GM12878 (cell line): ENCODE measurements around the gene CDH5. TPM values are rescaled to one million over a fixed set of nuclear protein-coding genes. Genes with fewer than 3 reads are reported as not detected.

Experiments used
- ATAC-seq: fragments of 200-7000 bp; cut with Tn5 transposase; 3 replicates; pipeline ENCODE4 v1.9.1; 2020; ENCODE audit warnings: mild to moderate bottlenecking, moderate library complexity
- BruUV-seq: library from RNA; stranded (reverse); fragments of 400-500 nt; replicated peaks from 2 replicates; lab custom pipeline; 2021; lab: Mats Ljungman, UMichigan
- CTCF ChIA-PET: fragments of 300-600 bp; sonication (Branson Sonifier 250); formaldehyde crosslinking; extraction: SDS; loops from one replicate; lab custom pipeline; 2021; ENCODE audit warnings: inconsistent platforms; lab: Yijun Ruan, JAX
- POLR2A ChIA-PET: fragments of 350-600 bp; formaldehyde crosslinking; extraction: SDS; loops from one replicate; lab custom pipeline; 2021; ENCODE audit warnings: inconsistent platforms; lab: Charles Lee
- RAD21 ChIA-PET: fragments of 300-600 bp; sonication (Branson Sonifier 250); formaldehyde crosslinking; loops from one replicate; lab custom pipeline; 2023; ENCODE audit warnings: antibody characterized with exemption; ENCODE audit not compliant: unreplicated experiment; lab: Charles Lee
- SMC1A ChIA-PET: fragments of 300-600 bp; sonication (Branson Sonifier 250); formaldehyde crosslinking; loops from one replicate; lab custom pipeline; 2023; ENCODE audit not compliant: unreplicated experiment, uncharacterized antibody; lab: Charles Lee
- DNase-seq: peaks from one replicate; pipeline ENCODE4 v3.0.0-alpha.2; 2011; ENCODE audit warnings: low read depth, low spot score
- FAIRE-seq: peaks from 3 replicates; lab custom pipeline; 2011; peaks lifted over from hg19 to GRCh38; lab: Jason Lieb, UNC
- H2AFZ ChIP-seq: 2 replicates; pipeline ENCODE4 v1.6.0; 2011; ENCODE audit warnings: low read depth, low read length, control low read depth; ENCODE audit not compliant: control insufficient read depth
- H3K27ac ChIP-seq: 2 replicates; pipeline ENCODE4 v1.5.1; 2011; ENCODE audit warnings: control low read depth; ENCODE audit not compliant: control insufficient read depth, insufficient read depth
- H3K27me3 ChIP-seq, 2 experiments: replicated peaks in 1 of 2; 2 replicates each; pipeline versions ENCODE4 v1.6.0 to v1.6.1; 2011; ENCODE audit warnings: low read length in 1 of 2; ENCODE audit not compliant: control insufficient read depth in 2 of 2, insufficient read depth in 2 of 2
- H3K36me3 ChIP-seq, 2 experiments: 2 replicates each; pipeline ENCODE4 v1.5.1; 2011; ENCODE audit warnings: low read length in 1 of 2; ENCODE audit not compliant: control insufficient read depth in 2 of 2, insufficient read depth in 2 of 2
- H3K4me1 ChIP-seq: 2 replicates; pipeline ENCODE4 v1.6.1; 2011; ENCODE audit warnings: mild to moderate bottlenecking, low read length, moderate library complexity, mixed read lengths; ENCODE audit not compliant: control insufficient read depth, insufficient read depth
- H3K4me2 ChIP-seq: 2 replicates; pipeline ENCODE4 v1.6.0; 2011; ENCODE audit warnings: control low read depth; ENCODE audit not compliant: control insufficient read depth, insufficient read depth
- H3K4me3 ChIP-seq: fragments of 200-600 bp; sonication (generic); 2 replicates; pipeline ENCODE4 v1.5.1; 2016
- H3K79me2 ChIP-seq: 2 replicates; pipeline ENCODE4 v1.6.0; 2011; ENCODE audit warnings: low read length; ENCODE audit not compliant: control insufficient read depth, insufficient read depth
- H3K9ac ChIP-seq: 2 replicates; pipeline ENCODE4 v1.8.0; 2011; ENCODE audit warnings: low read length, control low read depth, mixed read lengths; ENCODE audit not compliant: control insufficient read depth, insufficient read depth
- H3K9me3 ChIP-seq: replicated peaks from 3 replicates; pipeline ENCODE4 v1.5.1; 2011; ENCODE audit warnings: mild to moderate bottlenecking, low read length; ENCODE audit not compliant: control insufficient read depth, insufficient read depth
- H4K20me1 ChIP-seq: 2 replicates; pipeline ENCODE4 v1.6.0; 2011; ENCODE audit not compliant: control insufficient read depth, insufficient read depth
- CBFB ChIP-seq: IDR thresholded peaks from 2 replicates; pipeline ENCODE4 v1.6.1; 2016; ENCODE audit warnings: antibody characterized with exemption, low read depth
- CHD1 ChIP-seq: IDR thresholded peaks from 2 replicates; pipeline ENCODE4 v1.6.1; 2012; ENCODE audit warnings: low read depth, low read length, improper control_type of control experiment
- FOXM1 ChIP-seq: IDR thresholded peaks from 2 replicates; pipeline ENCODE4 v1.6.1; 2012; ENCODE audit warnings: low read depth, mild to moderate bottlenecking, inconsistent platforms, low read length, moderate library complexity
- GABPA ChIP-seq: IDR thresholded peaks from 2 replicates; pipeline ENCODE4 v1.6.1; 2014; ENCODE audit warnings: antibody characterized with exemption, low read depth, mild to moderate bottlenecking, inconsistent platforms
- HDAC2 ChIP-seq: fragments of 200-600 bp; sonication (generic); IDR thresholded peaks from 2 replicates; pipeline ENCODE4 v1.6.1; 2017
- KLF5 ChIP-seq: fragments of 450-650 bp; IDR thresholded peaks from 2 replicates; pipeline ENCODE4 v1.6.1; 2014; ENCODE audit warnings: mild to moderate bottlenecking; ENCODE audit not compliant: partially characterized antibody
- PKNOX1 ChIP-seq: fragments of 450-650 bp; IDR thresholded peaks from 2 replicates; pipeline ENCODE4 v1.6.1; 2016; ENCODE audit warnings: mild to moderate bottlenecking
- WGBS: methylation state at CpG from one replicate; pipeline ENCODE4 v1.1.6; 2016; ENCODE audit warnings: low lambda C conversion rate; ENCODE audit not compliant: insufficient replicate concordance, insufficient coverage; ENCODE audit errors: missing lambda C conversion rate; 5-methylcytosine and 5-hydroxymethylcytosine counted together
- in situ Hi-C: fragments of 300-500 bp; cut with MboI; formaldehyde crosslinking; loops from 9 replicates; pipeline ENCODE4 v1.14.3; 2018; ENCODE audit warnings: mixed read lengths
- intact Hi-C: fragments of 100-400 bp; cut with micrococcal nuclease; formaldehyde crosslinking; loops from one replicate; pipeline ENCODE4 v1.14.2; 2022; ENCODE audit not compliant: unreplicated experiment
- polyA plus RNA-seq, 11 experiments: library from polyadenylated mRNA; depleted of rRNA in 4 of 11; unstranded in 6 of 11; stranded (reverse) in 5 of 11; fragments of >200 nt; fragmentation: Nextera tagmentation in 4 of 11; fragmentation: Illumina TruSeq in 1 of 11; extraction: Ambion mirVana in 4 of 11; extraction: Trizol in 1 of 11; gene quantifications; 1 replicate in 1 of 11; 2 replicates in 10 of 11; pipeline versions ENCODE4 v1.2.1 to v1.2.3, GENCODE V29; 2011 to 2016; ENCODE audit warnings: inconsistent platforms in 2 of 11, missing spikeins in 2 of 11, low read depth in 1 of 11
- total RNA-seq, 4 experiments: library from RNA; depleted of rRNA in 3 of 4; stranded (reverse); fragments of >200 nt in 3 of 4; fragmentation: Illumina TruSeq in 1 of 4; extraction: Trizol in 1 of 4; gene quantifications; 2 replicates each; pipeline versions ENCODE4 v1.2.1 to v1.2.3, GENCODE V29; 2013 to 2021
- TF ChIP-seq, protein P1 (sequence below): fragments of 450-650 bp; IDR thresholded peaks from 2 replicates; pipeline ENCODE4 v1.6.1; 2017; ENCODE audit warnings: mild to moderate bottlenecking, low read depth, inconsistent platforms; ENCODE audit not compliant: poor library complexity, severe bottlenecking

Gene CDH5
- total and polyA plus RNA-seq, 10 of the 15 experiments (the other 5 are each of a cell fraction or from before 2014, with no cell fraction given) = not detected

- Histone ChIP-seq H3K4me2 (no peak overlapping the region), H3K9ac (no peak overlapping the region)
- no peak for DNase-seq
These were observed 13.1 kb downstream of the CDH5 start for GRCh38 chr16:66379571-66379941.

More at GRCh38 chr16:66379571-66379941, 13.1 kb downstream of the CDH5 start:
- intact Hi-C loops = no loop called here
- FAIRE-seq = no peak
- RAD21 ChIA-PET = no interaction called here
- POLR2A ChIA-PET = no interaction called here
- H3K36me3 ChIP-seq = no peaks in the 10 kb centered on the region
- no TSS peak for BruUV-seq
- no peak overlapping the region for H3K4me3 ChIP-seq
- H3K9me3 ChIP-seq = no peaks in the 10 kb centered on the region
- TF ChIP-seq FOXM1 (no peak), HDAC2 (no peak), PKNOX1 (no peak), CBFB (no peak), CHD1 (no peak), KLF5 (no peak), GABPA (no peak)
- TF ChIP-seq, protein P1, sequence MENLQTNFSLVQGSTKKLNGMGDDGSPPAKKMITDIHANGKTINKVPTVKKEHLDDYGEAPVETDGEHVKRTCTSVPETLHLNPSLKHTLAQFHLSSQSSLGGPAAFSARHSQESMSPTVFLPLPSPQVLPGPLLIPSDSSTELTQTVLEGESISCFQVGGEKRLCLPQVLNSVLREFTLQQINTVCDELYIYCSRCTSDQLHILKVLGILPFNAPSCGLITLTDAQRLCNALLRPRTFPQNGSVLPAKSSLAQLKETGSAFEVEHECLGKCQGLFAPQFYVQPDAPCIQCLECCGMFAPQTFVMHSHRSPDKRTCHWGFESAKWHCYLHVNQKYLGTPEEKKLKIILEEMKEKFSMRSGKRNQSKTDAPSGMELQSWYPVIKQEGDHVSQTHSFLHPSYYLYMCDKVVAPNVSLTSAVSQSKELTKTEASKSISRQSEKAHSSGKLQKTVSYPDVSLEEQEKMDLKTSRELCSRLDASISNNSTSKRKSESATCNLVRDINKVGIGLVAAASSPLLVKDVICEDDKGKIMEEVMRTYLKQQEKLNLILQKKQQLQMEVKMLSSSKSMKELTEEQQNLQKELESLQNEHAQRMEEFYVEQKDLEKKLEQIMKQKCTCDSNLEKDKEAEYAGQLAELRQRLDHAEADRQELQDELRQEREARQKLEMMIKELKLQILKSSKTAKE = no peak
- TF ChIP-seq, all 136 proteins: peak for 0
- Histone ChIP-seq H3K4me1 (no peaks in the 10 kb centered on the region), H3K79me2 (no peaks in the 10 kb centered on the region), H3K27ac (no peak overlapping the region), H2AFZ (no peak overlapping the region), H4K20me1 (no peaks in the 10 kb centered on the region), H3K27me3 (no peaks in the 10 kb centered on the region)
- in situ Hi-C loops = no loop called here
- ChIA-PET CTCF (no interaction called here), SMC1A (no interaction called here)
- no peak for ATAC-seq
- 0% methylated on average over 3 of the region's 3 CpGs for WGBS
